Measurements from ENCODE around the gene ROPN1L.
A peak's percentile ranks its signal among the peaks of the same experiment; 100 is the strongest.
"Not testable (repeated sequence)": the region's sequence is repeated elsewhere in the genome, so short reads cannot be mapped to it uniquely, and the experiment has no call there.

The ROPN1L gene

DNA sequence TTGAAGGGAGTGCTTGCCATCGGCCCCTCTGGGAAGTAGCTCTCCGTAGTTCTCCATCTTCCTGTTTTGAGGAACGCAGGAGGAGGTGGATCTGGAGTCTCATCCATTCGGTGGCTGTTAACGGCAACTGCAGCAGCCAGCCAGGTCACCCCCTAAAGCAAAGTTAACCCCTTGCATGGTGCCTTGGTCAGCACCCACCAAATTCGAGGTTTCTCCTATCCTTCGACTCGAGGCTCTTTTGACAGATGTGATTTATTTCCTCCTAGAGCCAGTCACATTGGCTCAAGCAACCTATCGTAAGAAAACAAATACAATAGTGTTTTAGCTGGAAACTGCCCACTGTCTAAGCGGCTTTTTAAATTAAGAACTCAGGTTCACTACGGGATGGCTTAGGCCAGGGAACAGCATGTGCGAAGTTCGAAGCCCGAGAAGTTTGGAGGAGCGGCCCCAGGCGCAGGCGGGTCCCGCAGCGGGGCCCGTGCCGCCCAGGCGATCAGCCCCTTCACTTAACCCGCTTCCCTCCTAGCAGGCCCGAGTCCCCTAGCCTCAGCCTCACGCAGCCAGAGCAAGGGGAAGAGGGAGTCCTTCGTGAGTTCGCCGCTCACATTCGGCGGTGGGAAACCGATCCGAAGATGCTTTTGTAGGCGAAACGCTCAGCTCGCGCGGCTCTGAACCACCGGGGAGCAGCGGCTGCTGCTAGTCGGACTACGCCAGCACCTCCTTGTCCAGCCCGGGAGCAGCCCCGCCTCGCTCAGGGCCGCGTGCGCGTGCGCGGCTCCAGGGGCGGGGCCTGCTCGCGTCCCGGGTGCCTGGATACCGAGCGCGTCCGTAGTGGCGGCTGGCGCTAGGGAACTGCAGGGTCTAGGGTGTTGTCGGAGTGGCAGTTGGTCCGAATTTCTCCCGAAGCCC lies at the start of gene ROPN1L:
Gene ROPN1L (plus strand): TSS at position 797 of the 909 bp plus-strand sequence. CDS start 289 bp downstream, outside the sequence.
- H3K4me3 ChIP-seq (ENCODE audit: low read depth, low read length): peak within 1 kb of the TSS; percentile 72
- no peak for TF ChIP-seq CTCF (IDR thresholded peaks at IDR 0.05; ENCODE audit: low read depth, low read length)

- not testable (repeated sequence) for H3K4me3 ChIP-seq (ENCODE audit: low read depth, low read length)
Observed at GRCh38 chr5:10392567-10393328, 48.9 kb upstream of the ROPN1L start.

DNA sequence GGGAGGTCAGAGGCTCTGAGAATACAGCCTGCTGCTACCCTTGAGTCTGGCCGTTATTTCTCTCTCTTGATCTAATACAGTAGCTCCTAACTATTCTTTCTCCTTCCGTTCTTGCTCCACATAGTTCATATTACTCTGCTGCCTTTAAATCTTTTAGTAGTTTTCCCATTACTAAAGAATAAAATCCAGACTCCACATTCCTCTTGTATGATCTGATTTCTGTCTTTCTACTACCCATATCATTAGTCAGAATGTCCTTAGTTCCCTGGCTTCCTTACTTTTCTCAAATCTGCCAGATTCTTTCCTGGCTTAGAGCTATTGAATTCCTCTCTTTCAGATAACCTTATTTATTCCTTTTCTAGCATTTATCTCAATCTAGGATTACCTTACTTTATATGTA lies 48.2 kb upstream of the ROPN1L start:
- TF ChIP-seq CTCF (IDR thresholded peaks at IDR 0.05; ENCODE audit: low read depth, low read length): no peak
- no peak overlapping the region for H3K4me3 ChIP-seq (ENCODE audit: low read depth, low read length)

DNA sequence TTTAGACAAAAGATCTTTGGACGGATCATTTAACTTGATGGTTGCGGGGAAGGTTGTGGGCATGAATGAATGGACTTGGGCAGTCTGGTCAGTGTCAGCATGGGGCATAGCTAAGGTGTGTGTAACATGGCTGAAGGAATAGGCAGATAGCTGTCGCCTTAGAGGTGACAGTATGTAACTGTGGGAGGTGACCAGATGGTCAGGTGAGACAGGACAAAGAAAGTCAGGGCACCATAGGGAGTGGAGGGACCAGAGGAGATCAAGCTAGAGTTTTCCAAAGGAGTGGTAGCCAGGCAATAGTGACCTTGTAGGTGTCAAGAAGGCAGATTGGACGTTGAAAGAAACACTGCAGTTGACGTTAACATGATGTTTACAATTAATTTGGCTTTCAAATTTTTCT lies 45.1 kb upstream of the ROPN1L start:
- H3K4me3 ChIP-seq (ENCODE audit: low read depth, low read length): no peak overlapping the region
- TF ChIP-seq CTCF (IDR thresholded peaks at IDR 0.05; ENCODE audit: low read depth, low read length): no peak

DNA sequence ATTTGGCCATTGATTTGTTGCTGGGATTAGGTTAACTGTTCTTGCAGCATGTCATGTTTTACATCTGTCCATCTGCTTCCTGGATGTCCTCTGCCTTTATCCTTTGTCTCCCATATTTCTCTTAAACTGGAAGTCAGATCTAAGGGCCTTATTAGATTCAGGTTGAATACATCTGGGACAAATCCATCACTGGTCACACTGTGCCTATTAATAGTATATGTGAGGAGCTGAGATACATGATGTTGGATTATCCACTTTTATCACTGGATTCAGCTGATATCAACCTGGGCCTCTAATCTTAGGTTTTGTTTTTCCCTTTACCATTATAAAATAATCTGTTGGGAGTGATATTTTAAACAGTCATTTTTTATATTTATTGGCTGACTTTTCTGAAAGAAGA lies 41.8 kb upstream of the ROPN1L start:
- no peak for TF ChIP-seq CTCF (IDR thresholded peaks at IDR 0.05; ENCODE audit: low read depth, low read length)
- H3K4me3 ChIP-seq (ENCODE audit: low read depth, low read length): no peak overlapping the region

DNA sequence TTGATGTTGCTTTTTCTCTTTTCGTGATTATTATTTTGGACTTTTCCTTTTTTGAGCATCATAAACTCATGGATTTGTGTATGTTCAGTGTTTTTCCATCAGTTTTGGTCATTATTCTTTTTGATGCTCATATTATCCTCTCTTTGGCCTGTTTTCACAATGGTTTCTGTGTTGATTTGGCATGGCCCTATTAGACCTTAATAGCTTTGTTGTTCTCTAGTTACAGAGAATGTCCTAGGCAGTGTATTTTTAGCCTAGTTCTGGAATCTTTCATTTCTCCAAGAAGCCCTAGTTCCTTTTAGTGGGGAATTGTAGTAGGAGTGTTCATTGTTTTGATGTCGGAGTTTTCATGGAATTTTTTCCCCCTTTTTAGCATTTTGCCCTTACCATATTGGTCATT lies 41.3 kb upstream of the ROPN1L start:
- H3K4me3 ChIP-seq (ENCODE audit: low read depth, low read length): no peak overlapping the region
- TF ChIP-seq CTCF (IDR thresholded peaks at IDR 0.05; ENCODE audit: low read depth, low read length): no peak

DNA sequence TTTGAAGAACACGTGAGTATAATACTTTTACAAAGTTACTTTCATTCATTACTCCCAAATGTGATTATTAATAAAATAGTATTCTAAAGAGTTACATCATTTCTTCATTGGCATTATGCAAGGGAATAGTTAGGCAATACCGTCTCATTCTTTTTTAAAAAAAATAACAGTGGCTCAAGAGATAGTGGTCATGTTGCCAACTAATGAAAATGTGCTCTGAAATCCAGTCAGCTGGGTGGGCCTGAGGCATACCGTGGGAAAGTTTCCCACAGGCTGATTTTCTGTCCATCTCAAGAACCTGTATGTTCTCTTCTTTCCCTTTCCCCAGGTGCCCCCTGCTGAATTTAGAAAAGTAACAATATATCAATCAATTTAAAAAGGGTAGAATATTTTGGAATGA lies 40.8 kb upstream of the ROPN1L start:
- no peak overlapping the region for H3K4me3 ChIP-seq (ENCODE audit: low read depth, low read length)
- TF ChIP-seq CTCF (IDR thresholded peaks at IDR 0.05; ENCODE audit: low read depth, low read length): no peak

All from WI38 (cell line).